Suprapubic skin (tissue), 3 donors: Measurements from ENCODE around the gene PRSS2.

Experiments
- POLR2AphosphoS5 ChIP-seq, 3 donors: sonication (generic); formaldehyde crosslinking; IDR thresholded peaks; one replicate each; pipeline ENCODE4 v1.6.1; 2017; ENCODE audit warnings: antibody characterized with exemption in 3 of 3
- TF ChIP-seq, protein P1 (sequence below), 2 donors: fragments of 200-600 bp in 1 of 2; fragments of 450-650 bp in 1 of 2; sonication (generic) in 1 of 2; IDR thresholded peaks; one replicate each; pipeline ENCODE4 v1.5.1; 2016 to 2019; ENCODE audit warnings: antibody characterized with exemption in 2 of 2, mild to moderate bottlenecking in 1 of 2, moderate library complexity in 1 of 2

- TF ChIP-seq, protein P1, sequence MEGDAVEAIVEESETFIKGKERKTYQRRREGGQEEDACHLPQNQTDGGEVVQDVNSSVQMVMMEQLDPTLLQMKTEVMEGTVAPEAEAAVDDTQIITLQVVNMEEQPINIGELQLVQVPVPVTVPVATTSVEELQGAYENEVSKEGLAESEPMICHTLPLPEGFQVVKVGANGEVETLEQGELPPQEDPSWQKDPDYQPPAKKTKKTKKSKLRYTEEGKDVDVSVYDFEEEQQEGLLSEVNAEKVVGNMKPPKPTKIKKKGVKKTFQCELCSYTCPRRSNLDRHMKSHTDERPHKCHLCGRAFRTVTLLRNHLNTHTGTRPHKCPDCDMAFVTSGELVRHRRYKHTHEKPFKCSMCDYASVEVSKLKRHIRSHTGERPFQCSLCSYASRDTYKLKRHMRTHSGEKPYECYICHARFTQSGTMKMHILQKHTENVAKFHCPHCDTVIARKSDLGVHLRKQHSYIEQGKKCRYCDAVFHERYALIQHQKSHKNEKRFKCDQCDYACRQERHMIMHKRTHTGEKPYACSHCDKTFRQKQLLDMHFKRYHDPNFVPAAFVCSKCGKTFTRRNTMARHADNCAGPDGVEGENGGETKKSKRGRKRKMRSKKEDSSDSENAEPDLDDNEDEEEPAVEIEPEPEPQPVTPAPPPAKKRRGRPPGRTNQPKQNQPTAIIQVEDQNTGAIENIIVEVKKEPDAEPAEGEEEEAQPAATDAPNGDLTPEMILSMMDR (IDR thresholded peaks at IDR 0.05), result no peak
- no peak for TF ChIP-seq POLR2AphosphoS5 (IDR thresholded peaks at IDR 0.05)
Observed at GRCh38 chr7:142807855-142808460, 37.2 kb downstream of the PRSS2 start.
